HCT116 (cell line): ENCODE measurements around the gene DIP2B.

ENCODE experiments used
- CTCF ChIP-seq, 3 experiments: fragments of 200-600 bp in 1 of 3; sonication (generic) in 1 of 3; IDR thresholded peaks in 2 of 3; conservative IDR thresholded peaks in 1 of 3; 2 replicates each; pipeline ENCODE4 v1.5.1; 2012 to 2017; ENCODE audit warnings: low read depth in 2 of 3, low read length in 2 of 3, antibody characterized with exemption in 1 of 3, borderline replicate concordance in 1 of 3, control low read depth in 1 of 3, mild to moderate bottlenecking in 1 of 3, mixed read lengths in 1 of 3, mixed run types in 1 of 3, moderate library complexity in 1 of 3; ENCODE audit not compliant: insufficient read depth in 1 of 3
- EZH2 ChIP-seq: fragments of 200-600 bp; sonication (generic); IDR thresholded peaks from 2 replicates; pipeline ENCODE4 v1.6.1; 2017; ENCODE audit warnings: antibody characterized with exemption, mixed run types
- MAX ChIP-seq: IDR thresholded peaks from 2 replicates; pipeline ENCODE4 v1.6.1; 2012
- RAD21 ChIP-seq: IDR thresholded peaks from 2 replicates; pipeline ENCODE4 v1.6.1; 2012; ENCODE audit warnings: low read depth, mild to moderate bottlenecking
- ZBTB33 ChIP-seq: IDR thresholded peaks from 2 replicates; pipeline ENCODE4 v1.6.1; 2011; ENCODE audit warnings: mild to moderate bottlenecking, low read length, moderate library complexity; ENCODE audit not compliant: insufficient replicate concordance; ENCODE audit errors: extremely low read depth
- ZFX ChIP-seq: fragments of 450-650 bp; IDR thresholded peaks from 2 replicates; pipeline ENCODE4 v1.6.1; 2017

- TF ChIP-seq EZH2 (no peak), CTCF (IDR thresholded peaks at IDR 0.05 in 2 of 3, conservative IDR thresholded peaks at IDR 0.05 in 1 of 3; ENCODE audit: borderline replicate concordance in 1 of 3, insufficient read depth in 1 of 3, low read depth in 2 of 3, low read length in 2 of 3) (no peak), ZBTB33 (no peak), RAD21 (peak; percentile 21; the same call in 1 of the 2 replicates), MAX (no peak), ZFX (no peak)
These were observed 1.1 kb downstream of the DIP2B start for GRCh38 chr12:50505675-50506530.
